Thyroid gland (tissue), 4 donors: ENCODE data around the gene RNU6-1.

ENCODE experiments used
- CTCF ChIP-seq, 6 experiments: fragments of 200-600 bp in 3 of 6; fragments of 450-650 bp in 3 of 6; sonication (generic) in 3 of 6; IDR thresholded peaks; one replicate each; pipeline ENCODE4 v1.5.1; 2016 to 2019; ENCODE audit warnings: antibody characterized with exemption in 6 of 6, mild to moderate bottlenecking in 2 of 6, inconsistent platforms in 1 of 6, moderate library complexity in 1 of 6
- POLR2A ChIP-seq, 2 donors: fragments of 450-650 bp; IDR thresholded peaks; one replicate each; pipeline ENCODE4 v1.6.1; 2017; ENCODE audit warnings: antibody characterized with exemption in 2 of 2, mild to moderate bottlenecking in 2 of 2, moderate library complexity in 1 of 2

GRCh38 chr15:67835297-67836133 lies 4.3 kb downstream of the RNU6-1 start:
- TF ChIP-seq CTCF (IDR thresholded peaks at IDR 0.05) = no peak
- TF ChIP-seq POLR2A (IDR thresholded peaks at IDR 0.05) = no peak
